GM12874 (cell line): ENCODE measurements around the gene KCP.

ENCODE experiments used
- CTCF ChIP-seq: IDR thresholded peaks from 2 replicates; pipeline ENCODE4 v1.5.1; 2011; ENCODE audit warnings: low read depth, mild to moderate bottlenecking, control low read depth, low read length, moderate library complexity; ENCODE audit not compliant: insufficient read depth

The KCP gene

GRCh38 chr7:128910569-128910945 lies at the start of gene KCP:
Gene KCP (minus strand): TSS chr7:128910709. CDS start chr7:128910676, 33 bp downstream.
- no peak for TF ChIP-seq CTCF

- TF ChIP-seq CTCF = no peak
These were observed 48.8 kb upstream of the KCP start for GRCh38 chr7:128959296-128959695.

- TF ChIP-seq CTCF = no peak
These were observed 45.5 kb upstream of the KCP start for GRCh38 chr7:128955981-128956380.

GRCh38 chr7:128954830-128955802 lies 44.6 kb upstream of the KCP start:
- TF ChIP-seq CTCF = no peak

- TF ChIP-seq CTCF = no peak
These were observed 43.6 kb upstream of the KCP start for GRCh38 chr7:128954150-128954549.

GRCh38 chr7:128951296-128951695 lies 40.8 kb upstream of the KCP start:
- no peak for TF ChIP-seq CTCF

- TF ChIP-seq CTCF = no peak
These were observed 38.7 kb upstream of the KCP start for GRCh38 chr7:128948976-128949760.
